Left forelimb (tissue), 1 donor: ENCODE measurements around the gene DISC1.

Experiments used
- DNase-seq: peaks from one replicate; pipeline ENCODE4 v3.0.0-alpha.2; 2018; ENCODE audit warnings: low spot score

The DISC1 gene

DNA sequence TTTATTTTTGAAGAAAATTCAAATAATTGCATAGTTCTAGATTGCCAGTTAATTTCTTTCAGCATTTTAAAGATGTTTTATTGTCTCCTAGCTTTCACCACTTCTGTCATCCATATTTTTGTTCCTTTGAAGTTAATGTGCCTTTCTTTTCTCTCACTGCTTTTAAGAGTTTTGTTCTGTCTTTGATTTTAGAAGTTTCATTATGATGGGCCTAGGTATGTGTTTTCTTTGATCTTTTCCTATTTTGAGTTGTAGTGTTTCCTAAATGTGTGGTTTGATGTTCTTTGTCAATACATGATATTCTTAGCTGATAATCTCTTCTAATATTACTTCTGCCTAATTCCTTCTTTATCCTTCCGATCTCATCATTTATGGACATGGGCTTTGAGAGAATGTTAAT lies 378.7 kb downstream of the DISC1 start:
- no peak for DNase-seq

DNA sequence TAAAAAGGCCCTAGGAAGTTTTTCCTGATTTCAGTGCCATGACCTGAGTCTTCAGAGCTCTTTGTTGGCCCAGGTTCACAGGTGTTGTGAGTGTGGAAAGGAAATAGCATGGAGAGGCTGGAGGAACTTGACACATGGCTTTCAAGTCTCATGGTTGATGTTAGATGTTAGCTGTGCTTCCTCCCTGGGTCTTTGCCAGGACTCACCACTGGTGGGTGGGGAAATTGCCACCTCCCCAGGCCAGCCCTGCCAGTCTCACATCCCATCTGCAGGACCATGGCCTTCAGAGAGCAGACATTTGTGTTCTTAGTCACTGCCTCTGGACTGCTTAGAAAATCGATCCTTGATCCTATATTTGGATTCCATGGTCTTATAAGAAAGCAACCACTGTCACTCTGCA lies 383.2 kb downstream of the DISC1 start:
- no peak for DNase-seq

DNA sequence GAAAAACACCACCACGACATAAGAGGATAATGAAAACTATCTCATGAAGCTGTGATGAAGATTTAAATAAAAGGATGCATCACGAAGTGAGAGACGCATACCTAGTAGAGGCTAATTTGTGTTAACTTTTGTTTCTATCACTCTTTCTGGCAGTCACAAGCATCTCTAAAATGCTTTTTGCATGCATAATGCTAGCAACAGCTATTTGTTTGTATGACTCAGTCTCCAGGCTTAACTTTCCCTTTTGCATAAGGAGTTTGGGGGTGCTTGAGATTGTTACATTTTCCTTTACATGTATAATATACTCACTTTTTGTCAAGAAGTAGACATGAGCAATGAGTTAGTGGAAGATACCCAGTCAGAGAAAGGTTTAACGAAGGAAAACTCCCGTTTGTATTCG lies 385.4 kb downstream of the DISC1 start:
- DNase-seq = no peak

DNA sequence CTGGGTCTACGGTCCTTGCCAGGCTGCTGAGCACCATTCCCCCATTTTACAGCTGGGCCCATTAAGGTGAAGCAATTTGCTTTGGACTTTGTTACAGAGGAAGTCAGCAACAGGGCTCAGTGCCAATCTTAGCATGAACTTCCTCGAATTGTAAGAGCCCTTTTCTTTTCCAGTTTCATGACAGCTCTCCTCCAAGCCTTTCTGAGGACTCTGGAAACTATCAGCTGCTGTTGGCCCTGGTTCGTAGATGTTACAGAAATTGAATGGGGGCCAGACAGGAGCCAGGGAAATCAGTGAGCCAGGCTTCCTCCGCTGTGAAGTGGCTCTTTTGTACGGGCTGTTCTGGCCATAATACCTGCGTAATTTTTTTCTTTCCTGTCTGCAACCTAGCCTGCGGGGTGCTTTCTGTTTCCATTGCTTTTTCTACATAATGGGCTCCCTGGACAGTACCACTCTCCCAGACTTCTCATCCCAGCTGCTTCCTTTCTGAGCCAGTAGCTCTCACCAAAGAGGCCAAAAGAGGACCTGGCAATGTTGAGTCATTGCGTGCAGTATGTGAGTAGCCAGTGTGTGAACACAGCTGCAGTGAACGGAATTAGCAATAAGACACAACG lies 386.3 kb downstream of the DISC1 start:
- DNase-seq = peak; percentile 70

DNA sequence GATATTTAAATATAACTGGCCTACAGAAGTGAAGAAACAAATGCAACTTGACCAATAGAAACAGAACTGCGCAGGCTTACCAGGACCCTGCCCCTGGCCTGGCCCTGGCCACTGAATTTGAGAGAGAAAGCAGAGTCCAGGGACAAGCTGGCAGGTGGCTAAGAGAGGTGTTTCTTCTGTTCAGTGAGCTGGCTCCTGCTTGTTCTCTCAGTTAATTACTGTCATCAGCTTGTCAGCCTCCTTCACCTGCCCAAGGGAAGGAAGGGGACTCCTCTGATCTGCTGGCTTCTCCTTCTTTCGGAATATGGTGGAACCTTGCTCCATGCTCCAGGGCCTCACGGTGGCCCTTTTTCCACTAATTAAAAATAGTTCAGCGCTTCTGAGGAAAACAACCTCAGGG lies 388.4 kb downstream of the DISC1 start:
- DNase-seq = no peak

DNA sequence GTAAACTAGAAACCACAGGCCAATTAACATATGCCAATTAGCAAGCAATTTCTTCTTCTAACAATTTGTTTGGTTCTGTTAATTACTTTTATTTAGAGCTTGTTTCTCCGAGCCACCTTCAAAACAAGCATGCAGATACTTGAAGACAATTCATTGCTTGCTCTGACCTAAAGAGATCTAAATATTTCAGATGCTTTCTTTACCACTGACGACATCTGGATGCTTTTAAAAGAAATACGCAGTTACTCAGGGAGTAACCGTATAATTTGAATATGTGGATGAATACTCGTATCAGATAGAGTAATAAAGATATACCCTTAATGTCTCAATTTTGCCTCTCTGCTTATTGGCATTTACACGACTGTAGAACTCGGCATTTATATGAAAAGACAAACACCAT lies 390.0 kb downstream of the DISC1 start:
- no peak for DNase-seq

DNA sequence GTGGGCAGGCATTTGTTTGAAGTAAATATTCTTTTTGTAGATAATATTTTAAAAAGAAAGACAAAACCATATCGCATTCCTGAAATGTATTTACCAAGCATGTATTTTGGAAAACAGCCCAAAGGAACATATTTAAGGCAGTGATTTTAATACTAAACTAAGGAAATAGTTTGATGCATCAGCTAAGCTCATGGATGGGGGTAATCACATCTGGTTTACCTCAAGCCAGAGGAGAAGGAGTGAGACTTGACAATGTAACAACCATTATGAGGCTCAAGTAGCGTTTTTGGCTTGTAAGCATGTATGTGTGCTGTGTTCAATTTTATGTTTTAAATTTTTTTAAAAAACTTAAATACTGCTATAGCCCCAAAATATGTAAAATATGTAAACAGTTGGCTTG lies 390.5 kb downstream of the DISC1 start:
- DNase-seq = no peak

DNA sequence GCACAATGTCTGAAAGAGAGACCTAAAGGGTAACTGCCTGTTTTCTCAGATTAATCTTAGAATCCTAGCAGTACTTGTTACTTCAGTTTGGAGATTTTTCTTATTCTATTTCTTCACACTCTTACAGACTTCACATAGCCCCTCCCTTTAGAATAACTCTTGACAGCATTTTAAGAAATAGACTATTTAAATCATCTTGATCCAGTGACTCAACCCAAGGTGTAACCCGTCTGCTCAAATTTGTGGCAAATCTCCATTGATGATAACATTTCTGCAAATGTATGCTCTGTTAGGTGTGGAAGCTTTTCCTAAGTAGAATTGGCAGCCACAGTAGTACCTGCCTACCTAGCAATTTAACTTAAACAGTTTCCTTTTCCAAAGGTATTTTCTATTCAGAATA lies 391.2 kb downstream of the DISC1 start:
- no peak for DNase-seq

DNA sequence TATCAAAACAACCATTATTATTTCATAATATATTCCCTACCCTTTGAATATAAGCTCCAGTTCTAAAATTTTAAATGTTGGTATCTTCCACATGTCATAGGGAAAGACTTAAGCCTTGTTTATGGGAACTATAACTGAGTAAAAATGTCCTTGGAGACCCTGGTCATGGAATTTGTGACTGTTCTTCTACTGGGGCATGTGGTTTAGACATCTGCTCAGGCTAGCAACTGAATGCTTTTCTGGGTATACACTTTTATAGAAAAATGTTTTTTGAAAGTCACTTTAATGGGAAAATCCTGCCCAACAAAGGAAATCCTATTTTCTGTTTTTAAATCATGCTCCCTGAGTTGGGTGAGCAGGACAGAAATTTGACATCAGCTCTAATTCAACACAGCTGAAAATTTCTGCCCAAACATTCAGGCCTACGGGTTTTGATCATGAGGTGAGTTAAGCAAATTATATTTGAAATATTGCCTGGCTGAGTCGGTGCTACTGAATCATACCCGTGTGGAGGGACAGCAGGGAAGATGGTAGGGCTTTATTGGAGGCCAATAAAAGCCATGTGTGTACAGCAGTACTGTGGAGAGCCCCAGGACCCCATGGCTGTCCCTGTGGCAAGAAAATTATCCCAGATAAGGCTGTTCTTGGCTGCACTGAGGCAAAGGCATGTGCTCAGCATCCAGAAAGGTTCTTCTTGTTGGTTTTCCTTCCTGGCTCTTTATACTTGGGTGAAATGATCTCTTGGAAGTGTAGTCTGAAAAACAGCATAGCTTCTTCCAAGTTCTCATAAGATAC lies 391.8 kb downstream of the DISC1 start:
- no peak for DNase-seq

DNA sequence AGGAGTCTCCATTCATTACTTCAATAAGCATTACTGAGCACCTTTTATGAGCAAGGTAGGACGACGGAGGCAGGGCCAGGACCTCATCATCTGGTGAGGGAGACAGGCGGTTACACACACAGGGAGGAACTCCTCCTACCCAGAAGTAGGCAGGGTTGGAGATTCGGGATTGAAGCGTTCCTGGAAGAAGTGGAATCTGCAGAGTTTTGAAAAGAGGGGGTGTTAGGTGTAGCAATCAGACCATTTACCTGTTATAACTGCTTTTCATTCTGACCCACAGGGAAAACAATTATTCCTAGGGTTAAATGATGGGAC lies 392.4 kb downstream of the DISC1 start:
- DNase-seq = no peak

DNA sequence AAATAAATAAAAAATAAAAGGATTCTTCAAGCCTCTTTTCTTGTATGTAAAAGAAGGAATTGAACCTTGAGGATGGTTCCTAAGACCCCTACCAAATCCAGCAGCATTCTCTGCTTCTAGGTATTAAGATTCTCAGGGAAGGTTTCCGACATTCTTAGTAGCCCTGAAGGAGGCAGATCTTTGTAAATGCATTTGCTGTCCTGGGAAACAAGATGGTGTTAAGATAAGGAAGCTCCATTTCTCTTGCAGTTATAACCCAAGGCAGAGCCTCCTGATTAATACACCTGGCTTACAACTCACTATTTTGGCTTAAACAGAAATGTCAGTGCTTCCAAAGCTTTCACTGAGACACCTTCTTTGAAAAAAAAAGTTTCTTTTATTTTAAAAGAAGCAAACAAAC lies 393.8 kb downstream of the DISC1 start:
- no peak for DNase-seq

DNA sequence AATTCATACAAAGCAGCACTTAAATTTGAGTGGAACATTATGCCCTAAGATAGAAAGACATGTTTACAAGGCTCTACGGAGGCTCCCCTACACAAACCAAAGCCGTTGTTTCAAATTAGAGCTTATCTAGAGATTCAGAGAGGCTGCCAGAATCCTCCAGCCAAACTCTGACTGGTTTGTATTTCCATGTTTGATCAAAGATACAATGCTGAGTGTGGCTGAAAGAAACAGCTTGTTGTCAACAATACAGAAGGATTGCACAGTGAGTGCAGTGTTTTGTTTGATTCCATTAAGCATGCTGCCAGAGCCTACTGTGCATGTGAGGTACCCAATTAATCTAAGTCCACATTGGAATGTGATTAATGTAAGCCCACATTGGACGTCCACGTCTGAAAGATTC lies 402.7 kb downstream of the DISC1 start:
- DNase-seq = no peak

DNA sequence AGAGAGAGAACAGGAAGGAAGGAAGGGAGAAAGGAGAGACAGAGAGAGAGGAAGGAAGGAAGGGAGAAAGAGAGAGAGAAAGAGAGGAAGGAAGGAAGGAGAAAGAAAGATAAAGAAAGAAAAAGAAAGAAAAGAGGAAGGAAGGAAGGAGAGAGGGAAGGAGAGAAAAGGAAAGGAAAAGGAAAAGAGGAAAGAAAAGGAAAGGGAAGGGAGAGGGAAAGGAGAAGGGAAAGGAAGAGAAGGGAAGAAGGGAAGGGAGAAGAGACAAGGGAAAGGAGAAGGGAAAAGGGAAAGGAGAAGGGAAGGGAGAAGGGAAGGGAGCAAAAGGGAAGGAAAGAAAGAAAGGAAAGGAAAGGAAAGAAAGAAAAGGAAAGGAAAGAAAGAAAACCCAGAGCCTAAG lies 404.6 kb downstream of the DISC1 start:
- DNase-seq = no peak

DNA sequence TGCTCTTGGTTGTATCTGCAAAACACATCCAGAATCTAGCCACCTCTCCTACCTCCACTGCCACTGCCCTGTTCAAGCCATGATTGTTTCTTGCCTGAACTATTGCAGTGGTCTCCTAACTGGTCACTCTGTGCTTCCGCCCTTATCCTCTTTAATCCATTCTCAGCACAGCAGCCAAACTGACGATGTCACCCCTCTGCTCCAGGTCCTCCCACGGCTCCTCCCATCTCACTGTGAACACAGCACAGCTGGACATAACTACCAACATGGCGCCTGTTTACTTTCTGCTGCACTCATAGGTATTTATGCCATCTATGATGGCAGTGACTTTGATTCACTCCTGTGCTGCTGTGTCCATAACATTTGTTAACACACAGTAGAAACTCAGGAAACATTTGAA lies 406.7 kb downstream of the DISC1 start:
- DNase-seq = no peak

DNA sequence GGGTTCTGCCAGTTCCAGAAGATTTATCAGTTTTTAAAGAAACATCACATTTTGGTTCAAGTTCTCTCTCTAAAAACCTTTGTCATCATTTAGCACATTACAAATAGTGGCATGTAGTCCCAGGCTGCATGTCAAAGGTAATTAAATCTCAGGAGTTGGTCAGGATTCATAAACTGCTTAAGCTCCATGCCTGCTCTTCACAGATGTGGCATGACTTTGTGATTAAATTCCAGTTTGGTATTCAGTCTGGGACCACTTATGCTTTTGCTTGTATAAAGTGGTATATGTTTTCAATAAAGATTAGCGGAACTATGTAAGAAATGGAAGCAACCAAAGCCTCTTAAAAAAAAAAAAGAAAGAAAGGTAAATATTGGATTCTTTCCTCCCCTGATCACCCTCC lies 408.0 kb downstream of the DISC1 start:
- no peak for DNase-seq

DNA sequence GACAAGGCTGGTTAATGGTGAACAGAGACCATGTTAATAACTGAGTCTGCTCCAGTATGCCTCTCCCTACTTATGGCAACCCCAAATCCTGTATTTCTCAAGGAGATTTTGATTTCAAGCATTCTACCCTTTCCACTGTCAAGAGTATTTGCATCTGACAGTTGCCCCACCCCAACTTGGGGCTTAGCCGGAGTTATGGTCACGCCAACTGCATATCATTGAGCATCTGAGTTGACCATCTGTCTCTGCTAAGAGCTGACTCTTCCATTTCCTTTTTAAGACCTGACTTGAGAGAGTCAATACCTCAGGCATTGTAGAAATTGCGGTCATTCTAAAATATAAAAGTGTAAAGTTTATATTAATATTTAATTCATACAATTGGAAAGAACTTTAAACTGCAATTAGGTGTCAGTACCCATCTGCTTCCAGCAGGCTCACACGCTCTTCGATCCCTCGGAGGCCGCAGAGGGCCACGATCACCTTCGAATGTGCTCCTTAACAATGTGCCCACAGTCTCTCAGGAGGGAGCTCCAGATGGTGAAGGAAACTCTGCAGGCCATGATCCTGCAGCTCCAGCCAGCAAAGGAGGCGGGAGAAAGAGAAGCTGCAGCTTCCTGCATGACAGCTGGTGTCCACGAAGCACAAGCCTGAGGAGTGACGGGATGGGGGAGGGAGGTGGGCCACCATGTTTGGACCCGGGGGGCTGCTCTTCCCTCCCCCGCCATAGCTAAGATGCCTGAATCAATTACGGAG lies 409.8 kb downstream of the DISC1 start:
- DNase-seq = no peak

DNA sequence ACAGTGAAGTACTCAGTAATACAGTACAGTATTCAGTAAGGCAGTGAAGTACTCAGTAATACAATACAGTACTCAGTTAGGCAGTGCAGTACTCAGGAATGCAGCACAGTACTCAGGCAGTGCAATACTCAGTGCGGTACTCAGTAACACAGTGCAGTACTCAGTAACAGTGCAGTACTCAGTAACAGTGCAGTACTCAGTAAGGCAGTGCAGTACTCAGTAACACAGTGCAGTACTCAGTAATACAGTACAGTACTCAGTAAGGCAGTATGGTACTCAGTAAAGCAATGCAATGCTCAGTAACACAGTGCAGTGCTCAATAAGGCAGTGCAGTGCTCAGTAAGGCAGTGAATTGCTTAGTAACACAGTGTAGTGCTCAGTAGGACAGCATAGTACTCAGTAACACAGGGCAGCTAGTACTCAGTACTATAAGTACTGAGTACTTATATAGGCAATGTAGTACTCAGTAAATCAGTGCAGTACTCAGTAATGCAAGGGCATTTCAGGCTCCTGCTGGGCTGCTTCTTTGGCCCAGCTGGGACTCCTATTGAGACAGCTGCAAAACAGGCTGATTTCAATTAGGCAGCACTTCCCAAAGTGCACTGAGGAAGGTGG lies 411.3 kb downstream of the DISC1 start:
- no peak for DNase-seq

DNA sequence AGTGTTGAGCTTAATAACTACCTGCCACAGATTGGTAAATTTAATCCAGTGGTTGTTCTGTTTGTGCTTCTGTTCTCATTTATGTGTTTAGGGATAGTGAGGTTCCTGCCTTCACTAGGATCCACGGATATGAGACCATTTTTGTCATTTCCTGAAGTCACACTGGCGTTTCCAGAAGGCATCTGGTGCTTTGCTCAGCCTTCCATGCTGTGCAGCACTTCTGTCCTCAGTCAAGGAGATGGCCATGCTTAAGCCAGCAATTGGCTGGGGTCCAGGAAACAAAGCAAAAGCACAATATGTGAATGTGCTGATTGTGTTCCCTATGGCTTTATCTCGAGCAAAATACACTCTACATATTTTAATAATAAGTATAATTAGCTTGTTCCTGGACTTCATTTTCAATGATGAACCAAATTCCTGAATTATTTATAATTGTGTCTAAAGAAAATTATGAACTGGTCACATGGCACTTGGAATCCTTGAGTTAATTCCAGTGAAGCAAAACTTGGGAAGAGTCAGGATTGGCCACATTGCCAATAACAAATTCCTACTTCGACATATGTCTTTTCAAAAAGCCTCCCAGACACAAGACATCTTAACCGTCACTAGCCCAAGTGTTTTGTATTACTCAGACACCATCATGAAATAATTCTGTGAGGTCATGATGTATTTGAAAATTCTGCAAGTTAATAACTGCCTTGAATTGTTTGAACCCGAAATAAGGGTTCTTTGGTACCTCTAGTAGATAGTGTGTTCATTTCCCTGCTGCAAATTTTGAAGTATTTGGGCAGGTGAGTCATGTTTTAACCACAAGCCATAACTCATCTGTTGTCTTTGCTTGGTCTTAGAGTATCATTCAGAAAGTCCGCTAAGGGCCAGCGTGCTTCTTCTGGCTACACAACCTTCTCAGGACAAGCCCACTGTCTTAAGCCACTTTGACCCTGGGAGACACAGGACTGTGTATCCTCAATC lies 412.4 kb downstream of the DISC1 start:
- DNase-seq = no peak

DNA sequence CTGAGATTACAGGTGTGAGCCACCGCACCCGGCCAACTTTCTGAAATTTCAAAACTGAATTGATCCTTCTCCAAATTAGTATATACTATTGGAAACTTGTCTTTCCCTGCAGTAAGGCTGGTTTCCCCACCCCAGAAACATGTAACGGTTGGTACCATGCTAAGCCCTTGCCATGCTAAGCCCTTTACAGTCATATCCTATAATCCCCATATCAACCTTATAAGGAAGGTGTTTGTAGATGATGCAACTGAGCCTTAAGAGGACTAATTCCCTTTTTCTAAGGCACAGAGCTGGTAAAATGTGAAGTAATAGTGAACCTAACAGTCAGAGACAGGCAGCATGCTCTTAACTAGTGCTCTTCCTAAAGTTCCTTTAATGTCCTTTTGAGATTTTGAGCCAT lies 413.7 kb downstream of the DISC1 start:
- DNase-seq = no peak

DNA sequence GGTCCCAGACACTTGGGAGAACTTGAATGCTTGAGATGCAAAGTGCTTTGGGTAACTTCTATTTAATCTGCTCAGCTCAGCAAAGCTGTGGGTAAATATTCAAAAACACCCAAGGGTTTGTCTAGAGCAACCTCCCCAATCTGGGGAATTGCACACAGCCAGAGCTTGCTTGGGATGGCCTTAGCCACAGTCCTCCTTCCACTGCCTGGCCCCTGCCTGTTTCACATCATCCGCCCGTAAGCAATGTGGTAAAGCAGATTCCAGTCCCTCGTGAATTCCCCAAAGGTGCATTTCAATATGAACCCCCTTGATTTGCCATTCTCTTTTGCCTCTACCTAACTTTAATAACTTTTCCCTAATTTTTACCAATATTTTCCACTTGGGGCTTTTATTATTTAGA lies 418.1 kb downstream of the DISC1 start:
- no peak for DNase-seq

DNA sequence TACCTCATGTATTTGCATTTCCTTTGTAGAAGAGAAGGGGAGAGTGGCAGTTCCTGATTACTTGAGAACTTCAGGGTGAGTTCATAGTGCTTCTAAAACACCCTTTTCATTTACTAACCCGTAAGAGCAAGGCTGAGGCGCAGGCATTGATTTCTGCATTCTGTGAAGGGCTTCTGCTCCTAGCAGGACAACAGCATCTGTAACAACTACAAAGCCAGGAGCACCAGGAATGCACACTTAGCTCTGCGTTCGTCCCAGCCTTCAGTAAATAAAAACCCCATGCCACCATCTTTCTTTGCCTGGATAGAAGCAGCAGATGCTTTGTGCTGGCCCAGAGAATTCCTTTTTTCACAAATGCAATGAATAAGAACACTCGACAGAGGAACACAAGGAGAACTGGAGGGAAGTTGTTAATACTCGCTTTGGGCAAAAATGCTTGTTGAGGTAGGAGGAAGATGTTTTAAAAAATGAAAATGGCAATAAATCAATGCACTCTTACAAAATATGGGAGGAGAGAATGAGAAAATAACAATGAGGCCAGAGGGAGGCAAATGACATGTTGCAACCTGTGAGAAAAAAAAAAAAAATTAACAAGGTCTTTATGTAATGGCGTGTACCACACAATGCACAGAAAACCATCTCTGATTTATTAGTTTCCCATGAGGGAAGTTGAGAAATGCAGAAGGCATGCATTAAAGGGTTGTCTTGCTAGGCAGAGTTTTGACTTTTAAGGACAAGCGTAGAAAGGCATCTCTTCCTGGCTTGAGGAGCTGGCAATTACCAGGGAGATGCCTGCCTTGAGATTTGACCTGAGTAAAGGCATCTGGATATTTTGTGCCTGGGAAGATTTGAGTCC lies 418.8 kb downstream of the DISC1 start:
- no peak for DNase-seq
